Measurements from ENCODE around the gene TMPRSS9. TPM values are rescaled to one million over a fixed set of nuclear protein-coding genes. Genes with fewer than 3 reads are reported as not detected.

The TMPRSS9 gene
- polyA plus RNA-seq, 1 donor, result 1.9 TPM

DNA sequence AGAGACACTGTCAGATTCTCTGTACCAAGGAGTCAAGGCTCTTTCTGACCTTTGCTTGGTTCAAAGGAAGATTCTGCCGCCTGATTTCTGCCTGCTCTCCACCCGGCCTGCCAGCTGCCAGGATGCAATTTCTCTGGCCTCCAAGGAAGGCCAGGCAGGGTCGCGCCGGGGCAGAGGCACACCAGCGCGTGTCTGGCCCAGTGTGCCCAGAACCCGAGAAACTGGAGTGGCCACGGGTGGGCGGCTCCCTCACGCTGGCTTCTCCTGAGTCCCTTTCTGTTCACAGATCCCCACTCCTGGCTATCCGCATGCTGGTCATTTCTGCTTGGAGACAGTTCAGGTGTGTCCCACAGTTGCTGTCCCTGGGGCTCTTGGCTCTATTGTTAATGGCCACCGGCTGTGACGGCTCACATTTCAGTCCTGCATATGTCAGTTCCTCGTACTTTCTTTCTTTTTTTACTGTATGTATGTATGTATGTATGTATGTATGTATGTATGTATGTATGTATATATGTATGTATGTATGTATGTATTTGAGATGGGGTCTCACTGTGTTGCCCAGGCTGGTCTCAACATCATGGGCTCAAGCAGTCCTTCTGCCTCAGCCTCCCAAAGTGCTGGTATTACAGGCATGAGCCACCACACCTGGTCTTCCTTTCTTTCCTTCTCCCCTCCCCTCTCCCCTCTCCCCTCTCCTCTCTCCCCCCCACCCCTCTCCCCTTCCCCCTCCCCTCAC lies 16.9 kb downstream of the TMPRSS9 start:
- peaks cover 6% of the 10 kb centered on the region for H3K27me3 ChIP-seq (ENCODE audit: control insufficient read depth, insufficient read depth, low read length)
- peaks cover 9% of the 10 kb centered on the region for H3K9me3 ChIP-seq (ENCODE audit: control insufficient read depth, low read depth, low read length)
- no peak for DNase-seq
- H3K4me1 ChIP-seq (ENCODE audit: control insufficient read depth, insufficient read depth, low read length), result peaks cover 4% of the 10 kb centered on the region
- WGBS (ENCODE audit: insufficient coverage, low lambda C conversion rate), result no CpG with 5 or more reads among the region's 15 CpGs
- no peak overlapping the region for H3K4me3 ChIP-seq (ENCODE audit: low read length)
- no peaks in the 10 kb centered on the region for H3K36me3 ChIP-seq (ENCODE audit: control insufficient read depth, insufficient read depth, low read length)
- no peak overlapping the region for H3K27ac ChIP-seq (ENCODE audit: low read length)

DNA sequence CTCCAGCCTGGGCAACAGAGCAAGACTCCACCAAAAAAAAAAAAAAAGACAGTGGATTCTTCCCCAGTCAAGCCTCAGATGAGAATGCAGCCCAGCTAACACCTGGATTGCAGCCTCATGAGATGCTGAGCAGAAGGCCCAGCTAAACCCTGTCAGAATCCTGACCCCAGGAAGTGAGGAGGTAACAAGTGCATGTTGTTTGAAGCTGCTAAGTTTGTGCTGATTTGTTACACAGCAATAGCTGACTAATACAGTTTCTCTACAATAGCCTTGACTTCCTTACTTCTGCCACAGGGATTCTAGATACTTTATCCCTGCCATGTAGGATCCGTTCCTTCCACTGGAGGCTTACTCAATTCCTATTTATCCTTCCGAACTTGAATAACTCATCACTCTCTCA lies 20.5 kb downstream of the TMPRSS9 start:
- WGBS (ENCODE audit: insufficient coverage, low lambda C conversion rate), result no CpG with 5 or more reads among the region's 2 CpGs
- no peak for DNase-seq
- no peaks in the 10 kb centered on the region for H3K36me3 ChIP-seq (ENCODE audit: control insufficient read depth, insufficient read depth, low read length)
- H3K27ac ChIP-seq (ENCODE audit: low read length), result no peak overlapping the region
- peaks cover 9% of the 10 kb centered on the region for H3K9me3 ChIP-seq (ENCODE audit: control insufficient read depth, low read depth, low read length)
- H3K4me3 ChIP-seq (ENCODE audit: low read length), result no peak overlapping the region
- H3K27me3 ChIP-seq (ENCODE audit: control insufficient read depth, insufficient read depth, low read length), result peaks cover 4% of the 10 kb centered on the region
- H3K4me1 ChIP-seq (ENCODE audit: control insufficient read depth, insufficient read depth, low read length), result no peaks in the 10 kb centered on the region

DNA sequence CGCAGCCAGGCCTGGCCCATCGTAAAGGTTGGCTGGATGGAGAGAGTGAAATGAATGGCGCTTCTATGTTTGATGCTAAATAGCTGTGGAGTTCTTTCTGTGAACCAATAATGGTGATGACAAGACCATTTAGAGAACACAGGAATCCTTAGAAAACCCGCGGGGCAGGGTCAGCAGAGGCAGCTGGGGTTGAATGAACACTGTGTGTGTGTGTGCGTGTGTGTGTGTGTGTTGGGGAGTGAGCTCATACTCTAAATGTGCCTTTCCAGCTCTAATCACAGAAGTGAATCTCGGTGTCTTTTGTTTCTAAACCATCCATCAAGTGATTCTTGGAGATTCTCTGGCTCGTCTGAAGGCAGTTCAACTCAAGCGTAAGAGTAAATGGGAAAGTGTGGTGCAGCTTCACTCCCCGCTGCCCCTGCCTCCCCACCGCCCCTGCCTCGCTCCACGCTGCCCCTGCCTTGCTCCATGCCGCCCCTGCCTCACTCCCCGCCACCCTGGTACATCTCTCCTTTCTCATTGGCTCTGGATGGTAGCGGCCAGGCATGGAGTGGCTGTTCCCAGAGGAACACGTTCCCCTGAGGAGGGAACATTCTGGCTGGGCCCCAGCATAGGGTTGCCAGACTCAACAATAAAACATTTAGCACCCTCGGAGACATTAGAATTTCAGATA lies 21.2 kb downstream of the TMPRSS9 start:
- H3K4me1 ChIP-seq (ENCODE audit: control insufficient read depth, insufficient read depth, low read length), result no peaks in the 10 kb centered on the region
- peaks cover 9% of the 10 kb centered on the region for H3K9me3 ChIP-seq (ENCODE audit: control insufficient read depth, low read depth, low read length)
- no peak overlapping the region for H3K4me3 ChIP-seq (ENCODE audit: low read length)
- H3K27ac ChIP-seq (ENCODE audit: low read length), result no peak overlapping the region
- no CpG with 5 or more reads among the region's 18 CpGs for WGBS (ENCODE audit: insufficient coverage, low lambda C conversion rate)
- peak; percentile 19 to 21 for DNase-seq
- no peaks in the 10 kb centered on the region for H3K36me3 ChIP-seq (ENCODE audit: control insufficient read depth, insufficient read depth, low read length)
- peaks cover 4% of the 10 kb centered on the region for H3K27me3 ChIP-seq (ENCODE audit: control insufficient read depth, insufficient read depth, low read length)

DNA sequence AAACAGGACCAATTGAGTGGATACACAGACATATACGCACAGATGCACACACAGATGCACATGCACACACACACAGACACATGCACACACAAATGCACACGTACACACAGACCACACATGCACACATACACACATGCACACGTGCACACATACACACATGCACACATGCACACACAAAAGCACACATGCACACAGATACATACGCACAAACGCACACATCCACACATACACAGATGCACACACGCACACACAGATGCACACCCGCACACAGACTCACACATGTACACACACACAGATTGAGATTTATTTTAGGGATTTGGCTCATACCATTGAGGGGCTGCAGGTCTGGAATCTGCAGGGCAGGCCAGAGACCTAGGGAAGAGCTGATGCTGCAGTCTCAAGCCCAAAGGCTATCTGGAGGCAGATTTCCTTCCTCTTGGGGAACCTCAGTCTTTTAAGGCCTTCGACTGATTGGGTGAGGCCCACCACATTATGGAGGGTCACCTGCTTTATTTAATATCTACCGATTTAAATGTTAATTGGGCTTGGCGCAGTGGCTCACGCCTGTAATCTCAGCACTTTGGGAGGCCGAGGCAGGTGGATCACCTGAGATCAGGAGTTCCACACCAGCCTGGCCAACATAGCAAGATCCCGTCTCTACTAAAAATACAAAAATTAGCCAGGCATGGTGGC lies 22.6 kb downstream of the TMPRSS9 start:
- no peak for DNase-seq
- Histone ChIP-seq H3K27ac (ENCODE audit: low read length) (no peak overlapping the region), H3K36me3 (ENCODE audit: control insufficient read depth, insufficient read depth, low read length) (no peaks in the 10 kb centered on the region), H3K4me3 (ENCODE audit: low read length) (no peak overlapping the region), H3K27me3 (ENCODE audit: control insufficient read depth, insufficient read depth, low read length) (peaks cover 4% of the 10 kb centered on the region), H3K4me1 (ENCODE audit: control insufficient read depth, insufficient read depth, low read length) (no peaks in the 10 kb centered on the region), H3K9me3 (ENCODE audit: control insufficient read depth, low read depth, low read length) (peaks cover 9% of the 10 kb centered on the region)
- WGBS (ENCODE audit: insufficient coverage, low lambda C conversion rate), result 100% methylated on average over 1 of the region's 13 CpGs

DNA sequence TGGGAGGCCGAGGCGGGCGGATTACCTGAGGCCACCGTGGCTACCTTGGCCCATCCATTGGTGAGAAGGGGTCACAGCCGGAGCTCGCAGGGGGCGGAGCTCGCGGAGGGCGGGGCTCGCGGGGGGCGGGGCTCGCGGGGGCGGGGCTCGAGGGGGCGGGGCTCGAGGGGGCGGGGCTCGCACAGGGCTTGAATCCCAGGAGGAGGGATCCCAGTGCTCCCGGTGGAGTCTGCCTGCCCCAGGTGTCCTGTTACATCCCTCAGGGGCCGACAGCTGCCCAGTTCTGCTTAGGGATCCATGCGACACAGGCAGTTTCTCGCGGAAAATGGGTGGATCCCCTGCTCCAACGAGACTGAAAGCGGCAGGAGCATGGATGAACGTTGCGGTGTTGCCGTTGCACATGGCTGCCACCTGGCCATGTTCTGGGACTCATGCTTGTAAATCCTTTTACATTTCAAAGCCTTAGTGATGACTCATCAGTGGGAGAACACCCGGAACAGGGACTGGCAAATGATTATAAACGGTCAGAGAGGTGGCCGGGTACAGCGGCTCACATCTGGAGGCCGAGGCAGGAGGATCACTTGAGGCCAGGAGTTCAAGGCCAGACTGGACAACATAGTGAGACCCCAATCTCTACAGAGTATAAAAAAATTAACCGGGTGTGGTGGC lies 25.1 kb downstream of the TMPRSS9 start:
- H3K36me3 ChIP-seq (ENCODE audit: control insufficient read depth, insufficient read depth, low read length), result no peaks in the 10 kb centered on the region
- no CpG with 5 or more reads among the region's 37 CpGs for WGBS (ENCODE audit: insufficient coverage, low lambda C conversion rate)
- no peak overlapping the region for H3K27ac ChIP-seq (ENCODE audit: low read length)
- peaks cover 4% of the 10 kb centered on the region for H3K27me3 ChIP-seq (ENCODE audit: control insufficient read depth, insufficient read depth, low read length)
- H3K9me3 ChIP-seq (ENCODE audit: control insufficient read depth, low read depth, low read length), result peaks cover 4% of the 10 kb centered on the region
- H3K4me1 ChIP-seq (ENCODE audit: control insufficient read depth, insufficient read depth, low read length), result no peaks in the 10 kb centered on the region
- peak; percentile 28 to 68 for DNase-seq
- no peak overlapping the region for H3K4me3 ChIP-seq (ENCODE audit: low read length)

DNA sequence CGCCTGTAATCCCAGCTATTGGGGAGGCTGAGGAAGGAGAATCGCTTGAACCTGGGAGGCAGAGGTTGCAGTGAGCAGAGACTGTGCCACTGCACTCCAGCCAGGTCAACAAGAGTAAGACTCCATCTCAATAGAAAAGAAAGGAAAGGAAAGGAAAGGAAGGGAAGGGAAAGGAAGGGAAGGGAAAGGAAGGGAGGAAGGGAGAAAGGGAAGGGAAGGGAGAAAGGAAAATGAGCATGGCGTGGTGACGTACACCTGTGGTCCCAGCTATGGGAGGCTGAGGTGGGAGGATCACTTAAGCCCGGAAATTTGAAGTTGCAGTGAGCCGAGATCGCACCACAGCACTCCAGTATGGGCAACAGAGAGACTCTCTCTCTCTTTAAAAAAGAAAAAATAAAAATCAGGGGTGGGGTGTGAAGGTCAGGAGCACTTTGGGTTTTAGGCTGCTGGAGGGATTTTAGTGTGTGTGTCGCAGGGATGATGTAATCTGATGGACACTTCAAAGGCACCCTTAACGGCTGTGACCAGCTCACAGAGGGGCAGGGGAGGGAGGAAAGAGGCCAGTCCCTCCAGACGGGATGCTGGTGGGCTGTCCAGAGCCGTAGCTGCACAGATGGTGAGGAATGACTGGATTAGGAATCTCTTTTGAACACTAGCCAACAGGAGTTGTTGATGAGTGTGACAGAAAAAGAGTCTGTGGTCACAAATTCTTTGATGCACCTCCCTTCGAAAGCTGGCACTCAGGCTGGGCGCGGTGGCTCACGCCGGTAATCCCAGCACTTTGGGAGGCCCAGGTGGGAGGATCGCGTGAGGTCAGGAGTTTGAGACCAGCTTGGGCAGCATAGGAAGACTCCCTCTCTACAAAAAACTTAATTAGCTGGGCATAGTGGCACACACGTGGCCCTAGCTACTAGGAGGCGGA lies 27.6 kb downstream of the TMPRSS9 start:
- no peak for DNase-seq
- no peaks in the 10 kb centered on the region for H3K9me3 ChIP-seq (ENCODE audit: control insufficient read depth, low read depth, low read length)
- no peaks in the 10 kb centered on the region for H3K4me1 ChIP-seq (ENCODE audit: control insufficient read depth, insufficient read depth, low read length)
- H3K4me3 ChIP-seq (ENCODE audit: low read length), result no peak overlapping the region
- H3K27ac ChIP-seq (ENCODE audit: low read length), result no peak overlapping the region
- no peaks in the 10 kb centered on the region for H3K27me3 ChIP-seq (ENCODE audit: control insufficient read depth, insufficient read depth, low read length)
- WGBS (ENCODE audit: insufficient coverage, low lambda C conversion rate), result no CpG with 5 or more reads among the region's 20 CpGs
- no peaks in the 10 kb centered on the region for H3K36me3 ChIP-seq (ENCODE audit: control insufficient read depth, insufficient read depth, low read length)

DNA sequence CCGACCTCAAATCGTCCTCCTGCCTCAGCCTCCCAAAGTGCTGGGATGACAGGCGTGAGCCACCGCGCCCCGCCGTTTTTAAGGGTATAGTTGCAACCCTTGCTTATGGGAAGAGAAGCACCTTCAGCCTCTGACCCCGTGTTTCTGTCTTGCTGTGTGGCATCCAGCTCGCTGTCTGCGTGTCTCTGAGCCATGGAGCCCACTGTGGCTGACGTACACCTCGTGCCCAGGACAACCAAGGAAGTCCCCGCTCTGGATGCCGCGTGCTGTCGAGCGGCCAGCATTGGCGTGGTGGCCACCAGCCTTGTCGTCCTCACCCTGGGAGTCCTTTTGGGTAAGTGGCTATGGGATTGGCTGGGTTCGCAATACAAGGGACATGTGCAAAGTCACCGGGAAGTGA lies 29.5 kb downstream of the TMPRSS9 start:
- Histone ChIP-seq H3K9me3 (ENCODE audit: control insufficient read depth, low read depth, low read length) (no peaks in the 10 kb centered on the region), H3K27me3 (ENCODE audit: control insufficient read depth, insufficient read depth, low read length) (no peaks in the 10 kb centered on the region), H3K27ac (ENCODE audit: low read length) (no peak overlapping the region), H3K4me3 (ENCODE audit: low read length) (no peak overlapping the region), H3K36me3 (ENCODE audit: control insufficient read depth, insufficient read depth, low read length) (no peaks in the 10 kb centered on the region), H3K4me1 (ENCODE audit: control insufficient read depth, insufficient read depth, low read length) (peaks cover 5% of the 10 kb centered on the region)
- no CpG with 5 or more reads among the region's 21 CpGs for WGBS (ENCODE audit: insufficient coverage, low lambda C conversion rate)
- no peak for DNase-seq

DNA sequence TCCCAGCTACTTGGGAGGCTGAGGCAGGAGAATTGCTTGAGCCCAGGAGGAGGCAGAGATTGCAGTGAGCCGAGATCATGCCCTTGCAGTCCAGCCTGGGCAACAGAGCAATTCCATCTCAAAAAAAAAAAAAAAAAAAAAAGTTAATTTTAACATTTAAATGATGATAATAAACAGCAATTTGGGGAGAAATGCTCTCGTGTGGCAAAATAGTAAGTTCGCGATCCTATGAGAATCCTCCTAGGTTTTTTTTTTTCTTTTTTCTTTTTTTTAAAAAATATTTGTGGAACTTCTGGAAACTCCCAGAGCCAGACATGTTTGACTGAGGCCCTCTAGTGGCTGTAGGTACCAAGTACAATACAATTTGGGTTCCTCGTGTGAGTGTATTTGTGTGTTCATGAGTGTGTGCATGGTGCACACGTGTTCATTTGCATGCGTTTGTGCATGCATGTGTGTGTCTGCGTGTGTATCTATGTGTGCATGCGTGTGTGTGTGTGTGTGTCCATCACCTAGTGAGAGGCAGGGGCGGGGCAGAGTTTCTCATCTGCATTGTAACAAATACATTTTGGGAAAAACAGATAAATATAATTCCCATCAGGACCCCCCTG lies 31.2 kb downstream of the TMPRSS9 start:
- Histone ChIP-seq H3K27me3 (ENCODE audit: control insufficient read depth, insufficient read depth, low read length) (no peaks in the 10 kb centered on the region), H3K36me3 (ENCODE audit: control insufficient read depth, insufficient read depth, low read length) (no peaks in the 10 kb centered on the region), H3K9me3 (ENCODE audit: control insufficient read depth, low read depth, low read length) (no peaks in the 10 kb centered on the region), H3K27ac (ENCODE audit: low read length) (no peak overlapping the region), H3K4me3 (ENCODE audit: low read length) (no peak overlapping the region), H3K4me1 (ENCODE audit: control insufficient read depth, insufficient read depth, low read length) (peaks cover 11% of the 10 kb centered on the region)
- DNase-seq, result peak; percentile 40 to 50
- WGBS (ENCODE audit: insufficient coverage, low lambda C conversion rate), result no CpG with 5 or more reads among the region's 10 CpGs

DNA sequence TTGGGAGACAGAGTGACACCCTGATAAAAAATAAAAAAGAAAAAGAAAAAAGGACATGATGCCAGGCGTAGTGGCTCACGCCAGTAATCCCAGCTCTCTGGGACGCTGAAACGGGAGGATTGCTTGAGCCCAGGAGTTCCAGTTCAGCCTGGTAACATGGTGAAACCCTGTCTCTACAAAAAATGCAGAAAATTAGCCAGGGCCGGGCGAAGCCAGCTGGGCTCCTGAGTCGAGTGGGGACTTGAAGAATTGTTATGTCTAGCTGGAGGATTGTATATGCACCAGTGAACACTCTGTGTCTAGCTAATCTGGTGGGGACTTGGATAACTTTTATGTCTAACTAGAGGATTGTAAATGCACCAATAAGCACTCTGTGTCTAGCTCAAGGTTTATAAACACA lies 32.3 kb downstream of the TMPRSS9 start:
- H3K9me3 ChIP-seq (ENCODE audit: control insufficient read depth, low read depth, low read length), result no peaks in the 10 kb centered on the region
- H3K27ac ChIP-seq (ENCODE audit: low read length), result no peak overlapping the region
- H3K27me3 ChIP-seq (ENCODE audit: control insufficient read depth, insufficient read depth, low read length), result no peaks in the 10 kb centered on the region
- H3K4me3 ChIP-seq (ENCODE audit: low read length), result no peak overlapping the region
- H3K36me3 ChIP-seq (ENCODE audit: control insufficient read depth, insufficient read depth, low read length), result no peaks in the 10 kb centered on the region
- WGBS (ENCODE audit: insufficient coverage, low lambda C conversion rate), result 58% methylated on average over 4 of the region's 7 CpGs
- peaks cover 11% of the 10 kb centered on the region for H3K4me1 ChIP-seq (ENCODE audit: control insufficient read depth, insufficient read depth, low read length)
- no peak for DNase-seq

Data from large intestine (tissue), 3 donors.